GM12878 (cell line): ENCODE results near the gene PALD1.

Experiments
- CHD1 ChIP-seq: IDR thresholded peaks from 2 replicates; pipeline ENCODE4 v1.6.1; 2012; ENCODE audit warnings: low read depth, low read length, improper control_type of control experiment
- CTCF ChIP-seq, 3 experiments: IDR thresholded peaks in 2 of 3; conservative IDR thresholded peaks in 1 of 3; 2 replicates each; pipeline ENCODE4 v1.5.1; 2011; ENCODE audit warnings: low read depth in 3 of 3, low read length in 3 of 3, mild to moderate bottlenecking in 3 of 3, control low read depth in 2 of 3, moderate library complexity in 2 of 3, inconsistent platforms in 1 of 3, mixed read lengths in 1 of 3; ENCODE audit not compliant: control insufficient read depth in 2 of 3, insufficient read depth in 1 of 3; ENCODE audit errors: extremely low read depth in 1 of 3
- KAT2A ChIP-seq: conservative IDR thresholded peaks from 2 replicates; pipeline ENCODE4 v1.6.1; 2011; ENCODE audit warnings: low read depth, low read length; ENCODE audit not compliant: control insufficient read depth
- PRDM15 ChIP-seq: fragments of 450-650 bp; formaldehyde crosslinking; IDR thresholded peaks from 2 replicates; pipeline ENCODE4 v1.4.0; 2020; ENCODE audit warnings: mild to moderate bottlenecking, moderate library complexity
- ZNF384 ChIP-seq: IDR thresholded peaks from 2 replicates; pipeline ENCODE4 v1.6.1; 2012; ENCODE audit warnings: low read depth, mild to moderate bottlenecking, low read length, improper control_type of control experiment, borderline replicate concordance
- TF ChIP-seq, protein P1 (sequence below): IDR thresholded peaks from 2 replicates; pipeline ENCODE4 v1.6.1; 2012; ENCODE audit warnings: low read depth, low read length, improper control_type of control experiment

GRCh38 chr10:70437721-70438120, 40.8 kb upstream of the PALD1 start:
- TF ChIP-seq ZNF384: no peak
- TF ChIP-seq, protein P1, sequence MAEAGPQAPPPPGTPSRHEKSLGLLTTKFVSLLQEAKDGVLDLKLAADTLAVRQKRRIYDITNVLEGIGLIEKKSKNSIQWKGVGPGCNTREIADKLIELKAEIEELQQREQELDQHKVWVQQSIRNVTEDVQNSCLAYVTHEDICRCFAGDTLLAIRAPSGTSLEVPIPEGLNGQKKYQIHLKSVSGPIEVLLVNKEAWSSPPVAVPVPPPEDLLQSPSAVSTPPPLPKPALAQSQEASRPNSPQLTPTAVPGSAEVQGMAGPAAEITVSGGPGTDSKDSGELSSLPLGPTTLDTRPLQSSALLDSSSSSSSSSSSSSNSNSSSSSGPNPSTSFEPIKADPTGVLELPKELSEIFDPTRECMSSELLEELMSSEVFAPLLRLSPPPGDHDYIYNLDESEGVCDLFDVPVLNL: no peak
- TF ChIP-seq CHD1: no peak
- TF ChIP-seq PRDM15 (CRISPR knock-in tag): no peak
- no peak for TF ChIP-seq KAT2A
- TF ChIP-seq CTCF (IDR thresholded peaks at IDR 0.05 in 2 of 3, conservative IDR thresholded peaks at IDR 0.05 in 1 of 3; ENCODE audit: control insufficient read depth in 2 of 3, extremely low read depth in 1 of 3, insufficient read depth in 1 of 3, low read depth in 3 of 3, low read length in 3 of 3): no peak
